ENCODE data around the gene NPW.

DNA sequence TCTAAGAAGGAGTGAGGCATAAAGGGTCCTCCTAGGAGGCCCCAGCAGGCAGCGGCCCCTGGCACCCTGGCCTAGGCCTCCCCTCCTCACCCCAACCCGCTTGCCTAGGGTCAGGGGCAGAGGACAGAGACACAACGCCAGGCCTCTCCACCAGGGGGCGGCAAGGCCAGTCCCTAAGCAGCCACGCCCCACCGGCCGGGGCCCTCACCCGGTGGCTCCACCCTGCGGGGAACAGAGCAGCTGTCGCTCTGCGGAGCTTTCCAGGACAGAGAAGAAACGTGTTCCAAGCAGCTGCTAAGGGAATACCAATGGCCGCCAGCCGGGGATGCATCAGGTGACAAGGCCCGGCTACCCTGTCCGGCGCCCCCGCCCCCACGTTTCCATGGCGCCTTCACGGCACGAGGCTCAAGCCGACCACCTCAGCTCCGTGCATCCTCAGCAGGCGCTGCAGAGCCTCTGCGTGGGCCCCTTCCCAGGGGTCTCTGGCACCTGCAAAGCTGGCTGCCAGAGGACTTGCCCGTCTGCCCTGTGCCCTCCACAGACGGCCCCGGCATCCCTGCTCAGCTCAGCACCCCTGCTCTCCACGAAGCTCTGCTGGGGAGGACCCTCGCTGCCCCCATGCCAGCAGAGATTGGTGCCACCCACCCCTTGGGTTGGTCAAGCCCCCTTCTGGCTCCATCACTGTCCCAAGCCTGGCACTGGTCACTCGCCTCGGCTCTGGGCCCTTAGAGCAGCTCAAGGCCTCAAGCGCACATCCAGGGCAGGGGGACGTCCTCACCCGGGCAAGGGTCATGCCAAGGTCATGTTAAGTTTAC lies 15.6 kb upstream of the NPW start:
- TF ChIP-seq, protein P1, sequence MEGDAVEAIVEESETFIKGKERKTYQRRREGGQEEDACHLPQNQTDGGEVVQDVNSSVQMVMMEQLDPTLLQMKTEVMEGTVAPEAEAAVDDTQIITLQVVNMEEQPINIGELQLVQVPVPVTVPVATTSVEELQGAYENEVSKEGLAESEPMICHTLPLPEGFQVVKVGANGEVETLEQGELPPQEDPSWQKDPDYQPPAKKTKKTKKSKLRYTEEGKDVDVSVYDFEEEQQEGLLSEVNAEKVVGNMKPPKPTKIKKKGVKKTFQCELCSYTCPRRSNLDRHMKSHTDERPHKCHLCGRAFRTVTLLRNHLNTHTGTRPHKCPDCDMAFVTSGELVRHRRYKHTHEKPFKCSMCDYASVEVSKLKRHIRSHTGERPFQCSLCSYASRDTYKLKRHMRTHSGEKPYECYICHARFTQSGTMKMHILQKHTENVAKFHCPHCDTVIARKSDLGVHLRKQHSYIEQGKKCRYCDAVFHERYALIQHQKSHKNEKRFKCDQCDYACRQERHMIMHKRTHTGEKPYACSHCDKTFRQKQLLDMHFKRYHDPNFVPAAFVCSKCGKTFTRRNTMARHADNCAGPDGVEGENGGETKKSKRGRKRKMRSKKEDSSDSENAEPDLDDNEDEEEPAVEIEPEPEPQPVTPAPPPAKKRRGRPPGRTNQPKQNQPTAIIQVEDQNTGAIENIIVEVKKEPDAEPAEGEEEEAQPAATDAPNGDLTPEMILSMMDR (IDR thresholded peaks at IDR 0.05) = peak; percentile 99
- no peak for TF ChIP-seq ZFX (IDR thresholded peaks at IDR 0.05; ENCODE audit: borderline replicate concordance)
